ENCODE results near the gene NR2F2.

The NR2F2 gene

GRCh38 chr15:96333131-96334016, 2.9 kb downstream of the NR2F2 start:
- peak; percentile 20 for DNase-seq

DNA sequence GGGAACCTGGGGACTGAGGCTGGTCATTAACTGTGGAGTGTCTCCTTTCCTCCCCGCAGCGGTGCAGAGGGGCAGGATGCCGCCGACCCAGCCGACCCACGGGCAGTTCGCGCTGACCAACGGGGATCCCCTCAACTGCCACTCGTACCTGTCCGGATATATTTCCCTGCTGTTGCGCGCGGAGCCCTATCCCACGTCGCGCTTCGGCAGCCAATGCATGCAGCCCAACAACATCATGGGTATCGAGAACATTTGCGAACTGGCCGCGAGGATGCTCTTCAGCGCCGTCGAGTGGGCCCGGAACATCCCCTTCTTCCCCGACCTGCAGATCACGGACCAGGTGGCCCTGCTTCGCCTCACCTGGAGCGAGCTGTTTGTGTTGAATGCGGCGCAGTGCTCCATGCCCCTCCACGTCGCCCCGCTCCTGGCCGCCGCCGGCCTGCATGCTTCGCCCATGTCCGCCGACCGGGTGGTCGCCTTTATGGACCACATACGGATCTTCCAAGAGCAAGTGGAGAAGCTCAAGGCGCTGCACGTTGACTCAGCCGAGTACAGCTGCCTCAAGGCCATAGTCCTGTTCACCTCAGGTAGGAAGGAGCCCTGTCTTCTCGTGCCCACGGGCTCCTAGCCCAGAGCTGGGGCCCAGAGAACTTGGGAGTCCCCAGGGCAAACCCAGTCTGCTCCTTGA, 3.7 kb downstream of the NR2F2 start:
- no peak for DNase-seq

- no peak for DNase-seq
Measured at GRCh38 chr15:96334705-96335410, 4.4 kb downstream of the NR2F2 start.

GRCh38 chr15:96335411-96336024, 5.0 kb downstream of the NR2F2 start:
- DNase-seq = no peak

GRCh38 chr15:96336108-96336595, 5.7 kb downstream of the NR2F2 start:
- DNase-seq = no peak

DNA sequence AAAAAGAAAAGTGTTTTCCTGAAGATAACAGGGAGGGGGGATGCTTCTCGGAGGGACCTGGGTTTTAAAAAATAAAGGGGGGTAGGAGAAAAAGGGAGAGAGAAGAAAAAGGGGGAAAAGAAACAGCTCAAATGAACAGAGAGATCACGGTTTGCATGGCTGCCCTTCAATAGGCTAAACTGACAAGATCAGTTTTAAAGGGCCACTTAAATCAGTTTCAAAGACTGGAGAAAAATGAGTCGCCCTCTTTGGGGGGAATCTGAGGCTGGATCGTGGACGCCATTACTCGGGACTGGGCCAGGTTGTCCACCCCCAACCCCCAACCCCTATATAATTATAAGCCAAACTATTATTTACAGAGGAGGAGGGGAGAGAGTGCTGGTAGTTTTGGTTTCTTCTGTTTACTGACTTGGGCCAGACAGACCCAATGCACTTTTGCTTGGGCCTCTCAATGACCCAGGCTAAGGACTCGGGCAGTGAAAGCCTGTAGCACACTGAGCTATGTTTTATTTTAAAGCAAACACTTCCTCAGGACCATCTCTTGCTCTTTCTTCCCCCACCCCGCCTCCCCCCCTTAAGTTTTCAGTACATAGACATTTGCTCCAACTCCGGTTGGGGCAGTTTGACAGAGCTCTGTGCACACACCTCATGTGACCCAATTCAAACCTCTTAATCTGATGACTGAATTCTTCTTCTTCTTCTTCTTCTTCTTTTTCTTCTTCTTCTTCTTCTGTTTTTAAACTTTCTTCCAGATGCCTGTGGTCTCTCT, 6.3 kb downstream of the NR2F2 start:
- DNase-seq = no peak

DNA sequence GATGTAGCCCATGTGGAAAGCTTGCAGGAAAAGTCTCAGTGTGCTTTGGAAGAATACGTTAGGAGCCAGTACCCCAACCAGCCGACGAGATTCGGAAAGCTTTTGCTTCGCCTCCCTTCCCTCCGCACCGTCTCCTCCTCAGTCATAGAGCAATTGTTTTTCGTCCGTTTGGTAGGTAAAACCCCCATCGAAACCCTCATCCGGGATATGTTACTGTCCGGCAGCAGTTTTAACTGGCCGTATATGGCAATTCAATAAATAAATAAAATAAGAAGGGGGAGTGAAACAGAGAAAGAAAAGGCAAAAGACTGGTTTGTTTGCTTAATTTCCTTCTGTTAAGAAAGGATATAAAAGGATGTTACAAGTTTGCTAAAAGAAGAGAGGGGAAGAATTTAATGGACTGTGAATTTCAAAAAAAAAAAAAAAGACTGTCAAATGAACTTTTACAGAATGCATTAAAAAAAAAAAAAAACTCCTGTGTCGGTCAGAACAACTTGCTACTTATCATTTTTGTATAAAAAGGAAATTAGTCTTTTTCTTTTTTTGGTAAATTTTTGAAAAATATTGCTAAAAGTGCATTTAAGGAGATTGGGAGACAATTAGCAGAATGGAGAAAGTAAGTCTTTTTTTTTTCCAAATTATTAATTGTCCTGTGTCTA, 7.0 kb downstream of the NR2F2 start:
- no peak for DNase-seq

GRCh38 chr15:96338074-96338765, 7.7 kb downstream of the NR2F2 start:
- no peak for DNase-seq

DNA sequence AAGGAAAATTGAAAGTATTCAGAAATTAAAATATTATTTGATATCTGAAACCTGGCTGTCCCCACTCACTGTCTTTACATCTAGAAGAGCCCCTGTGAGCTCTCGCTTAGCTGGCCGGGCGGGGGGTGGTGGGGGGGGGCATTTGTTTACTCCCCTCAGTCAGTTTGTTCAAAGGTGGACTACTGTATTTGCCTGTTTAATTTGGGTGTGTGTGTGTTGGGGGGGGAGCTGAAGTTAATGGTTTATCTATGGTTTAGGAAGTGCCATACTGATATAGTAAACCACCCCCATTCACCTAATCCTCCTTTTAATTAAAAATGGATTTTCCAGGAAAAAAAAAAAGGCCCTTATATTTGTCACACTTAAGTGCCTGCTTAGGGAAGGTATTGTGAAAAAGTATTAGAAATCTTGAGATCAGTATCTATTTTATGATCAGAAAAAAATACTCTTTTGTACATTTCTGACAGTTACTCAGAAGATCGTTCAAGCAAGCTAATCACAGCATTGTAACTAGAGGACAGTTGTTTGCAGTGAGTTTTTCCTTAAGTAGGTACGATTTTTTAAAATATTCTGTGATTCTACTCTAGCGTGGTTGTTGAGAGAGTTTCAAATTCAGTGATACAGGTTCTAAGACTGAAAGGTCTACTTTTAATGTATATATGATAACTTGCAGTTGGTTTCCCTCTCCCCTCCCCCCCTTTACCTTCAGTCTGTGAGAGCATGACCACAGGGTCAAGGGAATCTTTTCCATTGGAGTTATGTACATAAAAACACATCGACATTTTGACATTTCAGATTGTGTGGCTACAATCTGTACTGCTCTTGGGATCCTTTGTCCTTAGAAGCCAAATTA, 8.5 kb downstream of the NR2F2 start:
- DNase-seq = no peak

GRCh38 chr15:96339619-96340347, 9.3 kb downstream of the NR2F2 start:
- no peak for DNase-seq

DNA sequence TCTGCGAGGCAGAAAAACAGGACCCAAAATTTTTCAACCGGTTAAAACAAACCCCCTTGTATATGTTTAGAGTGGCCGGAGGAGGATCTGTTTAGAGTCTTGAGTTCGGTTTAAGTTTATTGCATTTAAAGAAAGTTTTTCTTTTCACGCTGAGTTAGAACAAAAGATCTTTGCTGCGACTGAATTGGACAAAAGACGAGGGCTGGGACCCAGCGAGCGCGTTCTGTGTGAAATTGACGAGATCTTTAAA, 9.8 kb downstream of the NR2F2 start:
- no peak for DNase-seq

GRCh38 chr15:96340598-96341512, 10.4 kb downstream of the NR2F2 start:
- DNase-seq = peak; percentile 29

DNA sequence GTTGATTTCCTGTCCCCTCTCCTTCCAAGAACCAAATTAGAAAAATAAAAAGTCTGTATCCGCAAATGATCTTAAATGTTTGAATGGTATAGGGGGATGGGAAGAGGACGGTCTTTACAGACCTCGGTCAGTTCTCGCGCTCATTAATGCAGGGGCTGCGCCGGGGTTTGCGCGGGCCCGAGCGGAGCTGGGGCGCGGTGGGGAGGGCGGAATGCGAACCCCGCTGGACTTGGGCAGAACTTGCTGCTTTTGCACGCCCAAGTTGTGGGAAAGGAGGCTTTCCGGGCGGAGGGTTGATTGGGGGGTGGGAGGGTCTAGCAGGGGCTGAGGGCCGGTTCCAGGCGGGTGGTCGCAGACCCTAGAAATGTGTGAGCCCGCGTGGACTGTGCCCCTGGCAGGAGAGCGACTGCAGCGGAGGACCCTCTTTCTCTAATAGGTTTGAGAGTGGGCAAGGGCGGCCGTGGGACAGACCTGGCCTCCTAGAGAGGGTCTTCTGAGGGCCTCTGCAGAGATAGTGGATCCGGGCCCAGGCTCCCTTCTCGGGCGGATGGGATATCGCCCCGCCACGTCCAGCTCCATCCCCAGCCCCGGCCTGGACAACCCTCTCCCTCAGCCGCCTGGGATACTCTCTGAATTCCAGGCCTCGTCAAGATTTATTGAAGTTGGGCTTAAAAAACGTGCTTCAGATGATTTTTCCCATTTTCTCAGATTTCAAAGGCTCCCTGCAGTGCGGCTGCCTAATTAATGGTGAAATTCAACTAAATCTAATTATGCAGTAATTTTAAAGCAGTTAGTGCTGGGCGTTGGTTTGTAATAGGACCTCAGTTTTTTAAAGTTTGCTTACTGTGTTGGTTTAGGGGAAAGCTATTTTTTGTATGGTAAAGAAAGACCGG, 11.3 kb downstream of the NR2F2 start:
- no peak for DNase-seq

- DNase-seq = no peak
Measured at GRCh38 chr15:96342406-96343112, 12.1 kb downstream of the NR2F2 start.

DNA sequence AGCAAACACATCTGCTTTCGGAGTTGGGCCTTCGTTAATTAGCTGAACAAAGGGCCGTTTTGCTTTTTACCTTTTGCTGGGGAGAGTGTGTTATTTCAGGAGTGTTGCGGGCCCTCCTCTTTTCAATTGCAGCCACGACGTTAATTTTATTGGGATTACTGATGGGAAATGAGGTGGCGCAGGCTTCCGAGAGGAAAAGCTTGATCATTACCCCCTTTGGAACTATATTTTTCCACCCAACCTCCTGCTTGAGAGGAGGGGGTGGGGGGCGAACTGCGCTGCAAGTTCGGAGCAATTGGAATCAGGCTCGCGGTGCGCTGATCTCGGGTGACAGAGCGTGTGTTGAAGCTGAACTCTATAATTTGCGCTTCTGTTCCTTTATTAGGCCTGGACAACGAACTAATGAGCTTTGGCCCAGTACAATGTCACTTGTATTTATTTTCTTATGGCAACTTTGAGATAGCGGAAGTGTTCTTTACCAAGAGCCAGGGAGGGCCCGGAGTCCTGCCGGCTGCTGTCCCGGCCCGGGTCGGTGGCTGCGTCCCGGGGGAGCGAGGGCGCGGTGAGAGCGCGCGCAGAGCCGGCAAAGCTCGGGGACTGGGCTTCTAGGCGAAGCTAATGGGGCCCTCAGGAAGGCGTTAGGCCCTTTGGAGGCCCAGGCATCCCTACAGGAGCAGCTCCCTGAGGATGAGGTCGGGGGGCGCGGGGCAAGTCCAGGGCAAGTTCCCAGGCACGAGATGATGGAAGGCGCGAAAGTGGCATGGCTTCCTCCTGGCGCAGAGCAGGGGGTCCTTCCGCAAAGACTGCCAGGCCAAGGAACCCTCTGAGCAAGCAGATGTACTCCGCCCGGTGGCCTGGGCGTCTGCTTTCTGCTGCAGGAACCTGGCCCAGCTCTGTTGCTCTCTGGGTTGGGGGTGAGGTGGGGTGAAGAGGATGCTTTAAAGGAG, 12.9 kb downstream of the NR2F2 start:
- DNase-seq = no peak

Data from NCI-H345 (cell line).